H1 (cell line): Measurements from ENCODE around the gene ZNF513. TPM values are rescaled to one million over a fixed set of nuclear protein-coding genes. Genes with fewer than 3 reads are reported as not detected.

Source experiments
- CHD7 ChIP-seq: fragments of 300-600 bp; sonication (generic); IDR thresholded peaks from 2 replicates; pipeline ENCODE4 v1.7.1; 2012; ENCODE audit warnings: low read length, moderate library complexity, mild to moderate bottlenecking, inconsistent platforms; ENCODE audit not compliant: insufficient replicate concordance
- CREB1 ChIP-seq: IDR thresholded peaks from 2 replicates; pipeline ENCODE4 v1.6.1; 2012; ENCODE audit warnings: inconsistent platforms
- EGR1 ChIP-seq: IDR thresholded peaks from 2 replicates; pipeline ENCODE4 v1.6.1; 2011; ENCODE audit warnings: low read depth, low read length, borderline replicate concordance
- HDAC2 ChIP-seq, 2 experiments: fragments of 300-600 bp in 1 of 2; sonication (generic) in 1 of 2; IDR thresholded peaks; 2 replicates each; pipeline ENCODE4 v1.6.1; 2011 to 2012; ENCODE audit warnings: low read depth in 2 of 2, low read length in 2 of 2, mild to moderate bottlenecking in 2 of 2, moderate library complexity in 2 of 2, borderline replicate concordance in 1 of 2, inconsistent platforms in 1 of 2
- KDM5A ChIP-seq: fragments of 200-600 bp; IDR thresholded peaks from 2 replicates; pipeline ENCODE4 v1.7.1; 2012; ENCODE audit warnings: mild to moderate bottlenecking, low read length, inconsistent platforms, mixed read lengths
- NRF1 ChIP-seq: IDR thresholded peaks from 2 replicates; pipeline ENCODE4 v1.6.1; 2011; ENCODE audit warnings: mild to moderate bottlenecking, low read depth, low read length, improper control_type of control experiment
- RBBP5 ChIP-seq: IDR thresholded peaks from 2 replicates; pipeline ENCODE4 v1.7.1; 2012; ENCODE audit warnings: low read depth, mild to moderate bottlenecking, inconsistent platforms, low read length, moderate library complexity, borderline replicate concordance
- SAP30 ChIP-seq: fragments of 300-600 bp; sonication (generic); IDR thresholded peaks from 2 replicates; pipeline ENCODE4 v1.7.1; 2012; ENCODE audit warnings: low read length, moderate library complexity, mild to moderate bottlenecking, inconsistent platforms; ENCODE audit not compliant: insufficient read depth, insufficient replicate concordance
- SIN3A ChIP-seq, 2 experiments: IDR thresholded peaks in 1 of 2; conservative IDR thresholded peaks in 1 of 2; 2 replicates each; pipeline ENCODE4 v1.6.1; 2011 to 2012; ENCODE audit warnings: low read length in 2 of 2, improper control_type of control experiment in 1 of 2, low read depth in 1 of 2, mild to moderate bottlenecking in 1 of 2
- polyA plus RNA-seq, 7 experiments: library from polyadenylated mRNA; depleted of rRNA in 3 of 7; stranded (reverse) in 5 of 7; unstranded in 2 of 7; fragments of >200 nt in 5 of 7; fragments of 200-250 nt in 2 of 7; gene quantifications; 1 replicate in 5 of 7; 2 replicates in 1 of 7; 4 replicates in 1 of 7; pipeline versions ENCODE4 v1.2.1 to v1.2.3, GENCODE V29; 2011 to 2013; ENCODE audit warnings: missing spikeins in 2 of 7, mixed read lengths in 2 of 7
- total RNA-seq: library from RNA; stranded (reverse); fragmentation: NEBNext Ultra II Directional; extraction: Animal tissue kit (Norgen Biotek cat#: 25700); gene quantifications from 2 replicates; pipeline ENCODE4 v1.2.1, GENCODE V29; 2021

Gene ZNF513
- total and polyA plus RNA-seq, 2 of the 8 experiments (the other 6 are each of a cell fraction or from before 2014, with no cell fraction given): 17.3 to 29.5 TPM

- TF ChIP-seq CHD7 (no peak), HDAC2 (IDR thresholded peaks at IDR 0.05; ENCODE audit: borderline replicate concordance in 1 of 2, low read depth in 2 of 2, low read length in 2 of 2) (0 out of 4 replicates have a peak, but pooled peaks of 1 of the 2 experiments have one; percentile 56), SAP30 (peak; percentile 36), NRF1 (peak; percentile 45; the same call in 1 of the 2 replicates), SIN3A (conservative IDR thresholded peaks at IDR 0.05 in 1 of 2, IDR thresholded peaks at IDR 0.05 in 1 of 2; ENCODE audit: low read depth in 1 of 2, low read length in 2 of 2) (0 out of 4 replicates have a peak, but pooled peaks of 1 of the 2 experiments have one; percentile 68), KDM5A (0 out of 2 replicates have a peak, but pooled peaks have one; percentile 19), CREB1 (peak; percentile 30; the same call in 1 of the 2 replicates), EGR1 (peak; percentile 31; the same call in 1 of the 2 replicates), RBBP5 (no peak; the same call in 1 of the 2 replicates)
Observed at GRCh38 chr2:27428978-27429541, 48.5 kb upstream of the ZNF513 start (continued).
